ENCODE results near the gene B3GNT3.
A peak's percentile ranks its signal among the peaks of the same experiment; 100 is the strongest.
"Not testable (repeated sequence)": the region's sequence is repeated elsewhere in the genome, so short reads cannot be mapped to it uniquely, and the experiment has no call there.

Gene B3GNT3

DNA sequence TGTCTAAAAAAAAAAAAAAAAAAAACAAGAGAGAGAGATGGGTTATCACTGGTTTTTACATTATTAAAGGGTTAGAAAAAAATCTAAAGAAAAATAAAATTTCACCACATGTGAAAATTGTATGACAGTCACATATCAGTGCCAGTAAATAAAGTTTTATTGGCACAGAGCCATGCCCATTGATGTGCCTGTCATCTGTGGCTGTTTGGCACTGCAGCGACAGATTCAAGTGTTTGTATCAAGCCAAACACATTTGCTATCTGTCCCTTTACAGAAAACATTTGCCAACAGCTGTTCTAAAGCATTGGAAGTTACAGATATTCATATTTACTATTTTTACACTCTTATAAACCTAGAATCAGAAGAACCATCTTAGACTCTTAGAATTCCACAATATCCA lies 27.4 kb upstream of the B3GNT3 start:
- no peak for DNase-seq (ENCODE audit: low read depth)

DNA sequence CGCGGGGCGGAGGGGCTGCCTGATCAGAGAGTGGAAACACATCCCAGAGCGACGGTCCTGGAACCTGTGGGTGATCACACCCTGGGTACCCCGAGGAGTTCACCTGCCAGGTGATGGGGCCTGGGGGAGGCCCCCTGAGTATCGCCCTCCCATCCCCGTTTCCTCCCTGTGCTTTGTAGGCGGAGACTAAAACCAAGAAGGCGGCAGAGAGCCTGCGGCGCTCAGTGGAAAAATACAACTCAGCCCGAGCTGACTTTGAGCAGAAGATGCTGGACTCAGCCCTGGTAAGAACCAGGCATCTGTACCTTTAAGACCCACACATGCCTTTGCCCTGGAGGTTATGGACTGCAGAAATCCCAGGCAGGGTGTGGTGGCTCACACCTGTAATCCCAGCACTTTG lies 24.3 kb upstream of the B3GNT3 start:
- DNase-seq (ENCODE audit: low read depth): no peak

DNA sequence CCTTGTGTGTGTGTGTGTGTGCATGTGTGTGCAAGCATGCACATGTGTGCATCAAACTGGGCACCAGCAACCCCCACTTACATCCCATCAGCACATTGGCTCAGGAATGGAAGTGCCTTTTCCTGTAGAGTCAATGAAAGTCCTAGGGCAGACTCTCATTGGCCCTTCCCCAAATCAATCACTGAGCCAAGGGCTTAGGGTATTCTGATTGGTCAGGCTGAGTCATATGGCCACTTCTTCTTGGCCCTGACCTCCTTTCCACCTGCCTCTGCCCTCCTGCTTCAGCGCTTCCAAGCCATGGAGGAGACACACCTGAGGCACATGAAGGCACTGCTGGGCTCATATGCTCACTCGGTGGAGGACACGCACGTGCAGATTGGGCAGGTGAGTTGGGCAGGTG lies 22.8 kb upstream of the B3GNT3 start:
- no peak for DNase-seq (ENCODE audit: low read depth)

DNA sequence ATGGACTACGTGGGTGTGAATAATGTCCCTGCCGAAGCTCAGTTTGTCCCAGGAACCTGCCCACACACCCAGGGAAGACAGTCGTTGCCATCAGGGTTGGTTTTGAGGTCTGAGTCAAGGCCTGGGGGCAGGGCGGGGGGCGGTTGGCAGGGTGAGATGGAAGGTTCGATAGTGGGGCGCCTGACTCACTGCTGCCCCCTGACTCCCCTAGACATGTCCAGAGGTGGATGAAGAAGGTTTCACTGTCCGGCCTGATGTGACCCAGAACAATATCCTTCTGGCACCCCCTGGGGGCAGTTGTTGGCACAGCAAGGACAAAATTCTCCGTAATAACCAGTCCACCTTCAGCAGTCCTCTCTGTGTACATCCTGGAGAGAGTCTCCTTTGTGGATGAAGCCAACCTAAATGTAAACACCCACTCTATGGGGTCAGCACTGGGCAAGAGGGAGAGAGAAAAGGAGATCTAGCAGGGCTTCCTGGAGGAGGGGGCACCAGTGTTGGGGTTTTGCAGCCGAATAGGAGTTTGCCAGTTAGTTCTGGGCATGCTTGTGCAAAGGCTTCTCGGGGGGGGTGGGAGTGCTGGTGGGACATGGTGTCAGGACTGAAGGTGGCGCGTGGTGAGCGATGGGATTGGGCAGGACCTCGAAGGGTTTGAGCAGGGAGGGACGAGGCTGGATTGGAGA lies 19.6 kb upstream of the B3GNT3 start:
- no peak for DNase-seq (ENCODE audit: low read depth)

DNA sequence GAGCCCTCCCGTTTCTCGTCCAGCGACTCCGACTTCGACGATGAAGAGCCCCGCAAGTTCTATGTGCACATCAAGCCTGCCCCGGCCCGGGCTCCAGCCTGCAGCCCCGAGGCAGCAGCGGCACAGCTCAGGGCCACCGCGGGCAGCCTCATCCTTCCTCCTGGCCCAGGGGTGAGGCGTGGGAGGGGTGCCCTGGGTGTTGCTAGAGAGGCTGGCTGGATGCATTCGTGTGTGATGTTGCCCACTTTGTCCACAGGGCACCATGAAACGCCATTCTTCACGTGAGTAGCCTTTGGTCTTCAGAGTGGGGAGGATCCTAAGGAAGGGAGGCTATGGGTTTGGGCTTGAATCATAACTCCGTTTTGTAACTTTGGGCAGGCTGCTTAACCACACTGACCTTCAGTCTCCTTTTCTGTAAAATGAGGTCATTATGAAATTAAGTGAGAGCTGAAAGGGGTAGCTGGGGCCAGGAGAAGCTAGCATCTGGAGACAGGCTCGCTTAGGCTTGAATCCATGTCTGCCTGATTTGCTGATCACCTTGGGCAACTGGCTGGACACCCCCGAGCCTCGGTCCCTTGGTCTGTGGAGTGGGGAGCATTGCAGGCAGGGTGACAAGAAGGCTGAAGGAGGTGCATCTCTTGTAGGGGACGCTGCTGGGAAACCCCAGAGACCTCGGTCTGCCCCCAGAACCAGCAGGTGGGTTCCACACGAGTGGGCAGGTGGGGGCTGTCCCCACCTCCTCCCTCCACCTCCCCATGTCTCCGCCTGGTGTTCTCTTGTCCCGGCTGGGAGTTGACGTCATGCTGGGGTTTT lies 18.7 kb upstream of the B3GNT3 start:
- no peak for DNase-seq (ENCODE audit: low read depth)

DNA sequence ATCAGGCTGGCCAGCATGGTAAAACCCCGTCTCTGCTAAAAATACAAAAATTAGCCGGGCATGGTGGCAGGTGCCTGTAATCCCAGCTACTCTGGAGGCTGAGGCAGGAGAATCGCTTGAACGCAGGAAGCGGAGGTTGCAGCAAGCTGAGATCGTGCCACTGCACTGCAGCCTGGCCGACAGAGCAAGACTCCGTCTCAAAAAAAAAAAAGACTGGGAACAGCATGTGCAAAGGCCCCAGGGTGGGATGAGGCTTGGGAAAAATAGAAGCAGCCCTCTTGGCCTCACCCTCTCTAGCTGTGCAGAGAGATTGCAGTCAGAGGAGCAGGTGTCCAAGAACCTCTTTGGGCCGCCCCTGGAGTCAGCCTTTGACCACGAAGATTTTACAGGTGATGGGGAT lies 17.1 kb upstream of the B3GNT3 start:
- DNase-seq (ENCODE audit: low read depth): not testable (repeated sequence)

DNA sequence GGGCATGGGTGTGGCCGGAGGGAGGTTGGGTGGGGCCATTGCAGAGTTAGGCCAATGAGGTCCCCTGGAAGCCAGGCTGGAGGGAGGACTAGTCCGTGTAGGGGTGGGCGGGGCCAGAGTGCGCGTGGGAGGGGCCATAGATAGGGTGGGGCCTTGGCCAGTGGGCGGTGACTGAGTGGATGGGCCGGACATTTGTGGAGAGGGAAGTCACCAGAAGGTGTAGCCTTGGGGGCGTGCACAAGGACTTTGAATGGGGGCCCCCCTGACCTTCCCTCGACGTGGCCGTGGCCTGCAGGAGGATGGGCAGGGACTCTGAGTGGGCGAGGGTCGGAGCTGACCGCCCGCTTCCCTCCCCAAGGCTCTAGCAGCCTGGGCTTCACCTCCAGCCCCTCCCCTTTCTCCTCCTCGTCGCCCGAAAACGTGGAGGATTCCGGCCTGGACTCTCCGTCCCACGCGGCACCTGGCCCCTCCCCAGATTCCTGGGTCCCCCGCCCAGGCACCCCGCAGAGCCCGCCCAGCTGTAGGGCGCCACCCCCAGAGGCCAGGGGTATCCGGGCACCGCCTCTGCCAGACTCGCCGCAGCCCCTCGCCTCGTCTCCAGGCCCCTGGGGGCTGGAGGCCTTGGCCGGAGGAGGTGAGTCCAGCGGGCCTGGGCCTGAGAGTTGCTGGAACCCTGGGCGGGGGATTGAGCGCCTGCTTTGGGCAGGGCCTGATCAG lies 16.5 kb upstream of the B3GNT3 start:
- DNase-seq (ENCODE audit: low read depth): no peak

DNA sequence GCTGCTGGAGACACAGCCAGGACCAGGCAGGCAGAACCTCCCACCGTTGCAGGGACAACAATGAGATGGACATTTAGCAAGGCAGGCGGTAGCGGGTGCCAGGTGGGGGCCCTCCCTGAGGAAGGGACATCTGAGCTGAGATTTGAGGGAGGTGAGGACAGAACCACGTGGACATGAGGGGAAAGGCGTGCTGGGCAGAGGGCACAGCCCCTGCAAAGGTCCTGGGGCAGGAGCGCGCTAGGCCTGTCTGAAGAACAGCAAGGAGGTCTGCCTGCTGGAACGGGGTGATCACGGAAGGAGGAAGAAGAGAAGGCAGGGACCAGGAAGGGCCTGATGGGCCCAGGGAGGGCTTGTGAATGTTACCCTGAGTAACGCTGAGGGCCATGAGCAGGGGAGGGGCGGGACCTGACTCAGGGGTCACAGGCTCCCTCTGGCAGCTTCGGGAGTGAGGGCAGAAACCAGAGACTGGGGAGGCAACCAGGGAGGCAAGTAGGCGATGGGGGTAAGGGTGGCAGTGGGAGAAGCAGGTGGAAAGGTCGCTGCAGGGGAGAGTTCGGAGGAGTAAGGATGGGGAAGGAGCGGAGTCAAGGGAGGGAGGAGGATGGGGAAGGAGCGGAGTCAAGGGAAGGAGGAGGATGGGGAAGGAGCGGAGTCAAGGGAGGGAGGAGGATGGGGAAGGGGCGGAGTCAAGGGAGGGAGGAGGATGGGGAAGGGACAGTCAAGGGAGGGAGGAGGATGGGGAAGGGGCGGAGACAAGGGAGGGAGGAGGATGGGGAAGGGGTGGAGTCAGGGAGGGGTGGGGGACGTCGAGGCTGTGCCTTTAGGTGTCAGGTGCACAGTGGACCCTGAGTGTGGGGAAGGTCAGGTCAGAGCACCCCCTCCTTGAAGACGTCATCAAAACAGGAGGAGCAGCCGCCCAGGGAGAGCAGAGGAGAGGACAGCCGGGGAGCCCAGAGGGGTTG lies 15.7 kb upstream of the B3GNT3 start:
- no peak for DNase-seq (ENCODE audit: low read depth)

DNA sequence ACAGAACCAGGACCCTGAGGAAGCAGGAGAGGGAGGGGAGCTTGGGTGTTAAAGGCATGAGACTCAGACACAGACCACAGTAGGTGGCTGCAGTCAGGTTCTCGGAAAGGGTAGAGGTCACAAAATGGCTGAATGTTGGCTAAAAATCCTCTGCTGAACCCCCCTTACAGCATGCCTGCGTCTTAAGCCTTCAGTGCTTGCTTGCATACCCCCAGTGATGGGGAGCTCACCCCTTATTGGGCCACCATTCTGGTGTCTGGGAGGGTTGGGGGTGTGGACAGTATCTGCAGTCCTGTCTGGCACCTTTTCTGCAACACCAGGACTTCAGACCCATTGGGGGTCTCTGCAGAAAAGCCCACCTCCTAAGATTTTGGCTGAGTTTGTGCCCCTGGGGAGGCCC lies 14.2 kb upstream of the B3GNT3 start:
- no peak for DNase-seq (ENCODE audit: low read depth)

DNA sequence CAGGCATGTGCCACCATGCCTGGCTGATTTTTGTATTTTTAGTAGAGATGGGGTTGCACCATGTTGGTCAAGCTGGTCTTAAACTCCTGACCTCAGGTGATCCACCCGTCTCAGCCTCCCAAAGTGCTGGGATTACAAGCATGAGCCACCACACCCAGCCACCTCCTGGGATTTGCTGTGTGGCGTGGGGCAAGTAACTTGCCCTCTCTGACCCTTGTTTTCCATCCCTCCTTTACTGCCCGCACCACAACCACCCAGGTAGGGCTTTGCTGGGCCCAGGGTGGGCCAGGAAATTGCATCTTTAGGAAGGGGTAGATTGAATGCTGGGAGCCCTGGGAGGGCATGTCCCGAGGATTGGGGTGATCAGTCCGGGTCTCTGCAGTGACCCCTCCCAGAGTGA lies 11.2 kb upstream of the B3GNT3 start:
- DNase-seq (ENCODE audit: low read depth): not testable (repeated sequence)

DNA sequence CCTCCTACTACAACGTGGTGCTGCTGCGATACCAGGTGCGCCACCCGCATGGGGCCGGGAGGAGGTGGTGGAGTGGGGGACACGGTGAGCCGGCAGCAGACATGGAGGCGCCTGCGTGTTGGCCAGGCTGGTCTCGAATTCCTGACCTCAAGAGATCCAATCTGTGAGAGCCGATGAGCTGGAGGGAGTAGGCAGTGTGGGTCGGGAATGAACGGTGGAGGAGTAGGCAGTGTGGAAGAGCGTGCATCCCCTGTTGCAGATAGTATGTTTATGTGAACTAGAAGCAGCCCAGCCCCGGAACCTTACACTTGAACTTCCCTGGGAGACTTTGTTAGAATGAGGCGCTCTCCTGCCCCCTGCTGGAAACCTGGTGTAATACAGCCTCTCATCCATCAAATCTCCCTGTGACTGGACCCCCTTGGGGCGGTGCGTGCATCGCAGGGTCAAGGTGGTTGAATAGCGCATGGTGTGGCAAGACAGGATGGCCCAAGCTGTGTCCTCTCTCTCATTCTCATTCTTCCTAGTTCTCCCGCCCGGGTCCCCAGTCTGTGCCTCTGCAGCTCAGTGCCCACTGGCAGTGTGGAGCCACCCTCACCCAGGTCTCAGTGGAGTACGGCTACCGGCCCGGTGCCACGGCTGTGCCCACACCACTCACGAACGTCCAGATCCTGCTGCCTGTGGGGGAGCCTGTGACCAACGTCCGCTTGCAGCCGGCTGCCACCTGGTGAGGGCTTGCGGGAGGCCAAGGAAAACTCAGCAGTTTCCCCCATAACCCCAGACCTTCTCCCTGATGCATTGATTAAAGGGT lies 10.5 kb upstream of the B3GNT3 start:
- peak; percentile 32 for DNase-seq (ENCODE audit: low read depth)

DNA sequence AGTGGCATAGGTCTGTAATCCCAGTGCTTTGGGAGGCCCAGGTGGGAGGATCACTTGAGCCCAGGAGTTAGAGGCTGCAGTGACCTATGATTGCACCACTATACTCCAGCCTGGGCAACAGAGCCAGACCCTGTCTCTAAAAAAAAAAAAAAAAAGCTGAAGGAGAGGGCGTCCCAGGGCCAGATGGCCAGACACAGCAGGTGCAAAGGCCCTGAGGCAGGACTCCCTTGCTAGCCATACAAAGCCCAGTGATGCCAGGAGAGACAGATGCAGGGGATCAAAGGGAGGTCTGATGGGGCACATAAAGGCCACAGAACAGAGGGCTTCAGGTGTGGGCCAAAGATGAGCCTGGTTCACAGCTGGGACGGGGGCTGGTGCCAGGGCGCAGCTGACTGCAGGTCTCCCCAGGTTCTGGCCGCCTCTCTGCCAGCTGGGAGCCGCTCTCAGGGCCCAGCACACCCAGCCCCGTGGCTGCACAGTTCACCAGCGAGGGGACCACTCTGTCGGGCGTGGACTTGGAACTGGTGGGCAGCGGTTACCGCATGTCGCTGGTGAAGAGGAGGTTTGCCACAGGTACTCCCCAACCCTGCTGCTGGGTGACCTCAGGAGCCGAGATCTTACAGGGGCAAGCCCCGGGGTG lies 7.5 kb upstream of the B3GNT3 start:
- no peak for DNase-seq (ENCODE audit: low read depth)

DNA sequence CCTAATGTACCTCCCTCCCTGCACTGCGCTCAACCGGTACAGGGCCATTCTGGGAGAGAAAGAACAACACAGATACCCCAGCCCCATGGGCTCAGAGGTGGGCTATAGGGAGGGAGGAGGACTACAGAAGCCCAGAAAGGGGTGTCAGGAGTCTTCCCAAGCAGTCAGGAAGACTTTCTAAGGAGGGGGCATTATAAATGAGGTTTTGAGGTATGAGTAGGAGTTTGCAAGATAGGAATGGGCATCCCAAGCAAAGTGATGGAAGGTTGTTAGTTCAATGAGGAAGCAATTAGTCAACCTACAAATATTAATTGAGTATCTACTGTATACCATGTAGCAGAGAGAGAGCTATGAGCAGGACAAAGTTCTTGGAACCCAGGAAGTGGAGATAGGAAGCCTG lies 6.3 kb upstream of the B3GNT3 start:
- no peak for DNase-seq (ENCODE audit: low read depth)

DNA sequence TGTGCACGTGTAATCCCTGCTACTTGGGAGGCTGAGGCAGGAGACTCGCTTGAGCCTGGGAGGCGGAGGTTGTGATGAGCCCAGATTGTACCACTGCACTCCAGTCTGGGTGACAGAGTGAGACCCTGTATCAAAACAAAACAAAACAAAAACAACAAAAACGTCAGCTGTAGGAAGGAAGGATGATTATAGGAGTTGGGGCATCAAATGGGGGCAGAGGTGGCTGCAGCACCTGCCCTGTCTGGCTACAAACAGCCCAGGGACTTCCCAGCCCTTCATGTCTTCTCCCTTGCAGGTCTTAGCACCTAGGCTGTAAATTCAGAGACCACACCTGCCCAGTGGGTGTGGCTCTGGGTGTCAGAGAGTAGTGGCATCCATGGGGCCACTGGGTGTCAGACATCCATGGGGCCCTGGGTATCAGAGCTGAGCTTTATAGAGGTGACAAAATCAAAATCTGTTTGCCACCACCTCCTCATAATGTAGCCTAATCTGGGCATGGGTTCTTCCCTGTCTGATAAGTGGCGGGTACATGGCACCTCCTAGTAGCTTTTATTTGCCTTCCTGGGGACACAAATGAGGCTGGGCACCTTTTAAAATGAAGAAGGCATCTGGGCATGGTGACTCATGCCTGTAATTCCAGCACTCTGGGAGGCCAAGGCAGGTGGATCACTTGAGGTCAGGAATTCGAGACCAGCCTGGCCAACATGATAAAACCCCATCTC lies 4.7 kb upstream of the B3GNT3 start:
- DNase-seq (ENCODE audit: low read depth): no peak

DNA sequence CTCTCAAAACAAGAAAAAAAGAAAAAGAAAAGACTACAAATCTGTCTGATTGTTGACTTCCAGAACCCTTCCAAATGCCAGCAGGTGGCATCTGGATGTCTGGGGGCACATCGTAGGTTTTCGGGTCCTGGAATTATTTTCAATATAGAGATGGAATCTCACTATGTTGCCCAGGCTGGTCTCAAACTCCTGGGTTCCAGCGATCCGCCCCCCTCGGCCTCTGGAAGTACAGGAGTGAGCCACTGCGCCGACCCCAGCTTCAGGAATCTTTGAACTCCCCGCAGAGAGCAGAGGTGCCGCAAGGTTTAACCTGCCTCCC lies 567 bp upstream of the B3GNT3 start:
- DNase-seq (ENCODE audit: low read depth): no peak

DNA sequence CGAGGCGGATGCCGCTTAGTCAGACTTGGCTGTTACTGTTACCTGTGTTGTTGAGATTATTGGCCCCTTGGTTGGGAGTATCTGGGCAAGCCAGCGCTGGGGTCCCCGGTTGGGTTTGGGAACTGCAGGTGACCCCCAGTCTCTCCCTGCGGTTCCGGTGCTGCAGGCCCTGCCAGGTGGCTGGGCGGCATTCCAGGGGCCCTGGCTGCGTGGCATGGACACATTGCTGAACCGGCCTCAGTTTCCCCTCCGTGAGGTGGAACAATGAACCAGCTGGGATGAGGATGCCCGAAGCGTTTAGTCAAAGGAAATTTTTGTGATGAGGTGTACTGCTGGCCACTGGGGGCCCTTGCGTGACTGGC lies 538 bp downstream of the B3GNT3 start:
- no peak for DNase-seq (ENCODE audit: low read depth)

DNA sequence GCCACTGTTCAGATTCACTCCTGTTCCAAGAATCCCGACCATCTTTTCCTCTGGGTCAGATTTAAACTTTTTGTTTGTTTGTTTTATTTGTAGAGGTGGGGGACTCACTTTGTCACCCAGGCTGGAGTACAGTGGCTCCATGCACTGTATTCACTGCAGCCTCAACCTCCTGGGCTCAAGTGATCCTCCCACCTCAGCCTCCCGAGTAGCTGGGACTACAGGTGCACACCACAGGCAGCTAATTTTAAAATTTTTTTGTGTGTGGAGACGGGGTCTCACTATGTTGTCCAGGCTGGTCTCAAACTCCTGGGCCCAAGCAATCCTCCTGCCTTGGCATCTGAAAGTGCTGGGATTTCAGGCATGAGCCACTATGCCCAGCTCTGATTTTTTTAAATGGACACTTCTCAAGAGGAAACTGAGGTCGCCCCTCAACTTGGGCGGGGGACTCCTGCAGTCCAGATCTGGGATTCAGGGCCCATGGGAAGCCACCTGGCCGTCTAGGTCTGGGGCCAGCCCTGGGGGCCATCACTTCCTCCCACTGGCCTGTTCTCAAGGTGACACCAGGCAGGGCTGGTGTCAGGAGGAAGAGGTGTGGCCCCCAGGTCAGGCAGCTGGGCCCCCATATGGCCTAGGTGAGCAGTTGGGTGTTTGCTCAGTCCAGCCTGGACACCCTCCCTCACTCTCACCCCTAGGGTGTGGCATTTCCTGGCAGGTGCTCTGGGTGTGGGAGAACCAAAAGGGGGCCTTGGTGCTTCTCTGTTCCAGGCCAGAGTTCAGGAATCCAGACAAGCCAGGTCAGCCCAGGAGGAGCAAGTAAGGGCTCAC lies 1.3 kb downstream of the B3GNT3 start:
- no peak for DNase-seq (ENCODE audit: low read depth)

DNA sequence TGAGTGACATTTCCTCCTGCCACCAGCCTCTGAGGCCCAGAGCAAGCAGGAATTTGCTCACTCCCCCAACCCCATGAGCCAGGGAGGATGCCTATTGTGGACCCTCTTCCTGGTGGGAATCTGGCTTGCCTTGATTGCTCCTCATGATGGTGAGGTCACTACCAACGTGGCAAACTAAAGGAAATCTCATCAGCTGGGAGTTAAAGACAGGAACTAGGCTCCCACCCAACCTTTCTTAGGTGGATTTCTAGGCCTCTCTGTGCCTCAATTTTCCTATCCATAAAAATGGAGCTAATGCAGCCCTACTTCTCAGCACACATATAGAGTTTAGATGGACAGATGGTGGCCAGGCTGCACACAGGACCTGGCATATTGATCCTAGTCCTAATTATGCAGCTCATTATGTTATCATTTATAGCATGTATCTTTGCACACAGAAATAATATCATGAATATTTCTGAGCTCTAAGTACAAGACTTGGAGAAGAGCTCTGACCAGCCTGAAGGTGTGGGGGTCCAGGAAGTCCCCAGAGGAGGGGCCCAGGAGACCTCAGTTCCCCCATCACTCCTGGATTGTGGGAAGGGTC lies 2.0 kb downstream of the B3GNT3 start:
- no peak for DNase-seq (ENCODE audit: low read depth)

Data from stimulated activated CD8-positive, alpha-beta memory T cell treated with anti-CD3 and anti-CD28 coated beads, Interleukin-12 subunit alpha, Interleukin-12 subunit beta, amount 100 ng/mL, for 4 hours (primary cell).